ENCODE results near the gene MSH3.
"Not testable (repeated sequence)": the region's sequence is repeated elsewhere in the genome, so short reads cannot be mapped to it uniquely, and the experiment has no call there.

The MSH3 gene

DNA sequence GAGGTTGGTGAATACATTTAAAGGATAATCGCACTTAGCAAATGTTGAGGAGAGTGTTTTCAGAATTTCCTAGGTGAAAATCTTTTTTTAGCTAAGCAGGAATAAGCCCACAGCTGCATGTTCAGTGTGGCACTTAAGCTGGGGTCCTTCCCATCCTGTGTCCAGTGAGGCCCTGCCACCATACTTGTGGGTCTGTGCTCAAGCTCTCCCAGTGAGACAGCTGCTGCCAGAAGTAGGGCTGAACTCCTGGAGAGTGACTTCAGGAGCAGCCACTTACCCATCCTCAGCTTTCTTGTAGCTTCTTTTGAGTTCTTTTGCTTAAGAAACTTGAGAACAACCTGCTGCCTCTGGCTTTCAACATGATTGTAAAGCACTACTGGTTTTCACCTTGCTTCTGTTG, 110.3 kb downstream of the MSH3 start:
- H3K27me3 ChIP-seq (ENCODE audit: insufficient read depth, low read length) = no peaks in the 10 kb centered on the region
- 90% methylated on average over 1 of the region's 1 CpG for WGBS
- H3K4me3 ChIP-seq (ENCODE audit: low read length) = no peak overlapping the region

DNA sequence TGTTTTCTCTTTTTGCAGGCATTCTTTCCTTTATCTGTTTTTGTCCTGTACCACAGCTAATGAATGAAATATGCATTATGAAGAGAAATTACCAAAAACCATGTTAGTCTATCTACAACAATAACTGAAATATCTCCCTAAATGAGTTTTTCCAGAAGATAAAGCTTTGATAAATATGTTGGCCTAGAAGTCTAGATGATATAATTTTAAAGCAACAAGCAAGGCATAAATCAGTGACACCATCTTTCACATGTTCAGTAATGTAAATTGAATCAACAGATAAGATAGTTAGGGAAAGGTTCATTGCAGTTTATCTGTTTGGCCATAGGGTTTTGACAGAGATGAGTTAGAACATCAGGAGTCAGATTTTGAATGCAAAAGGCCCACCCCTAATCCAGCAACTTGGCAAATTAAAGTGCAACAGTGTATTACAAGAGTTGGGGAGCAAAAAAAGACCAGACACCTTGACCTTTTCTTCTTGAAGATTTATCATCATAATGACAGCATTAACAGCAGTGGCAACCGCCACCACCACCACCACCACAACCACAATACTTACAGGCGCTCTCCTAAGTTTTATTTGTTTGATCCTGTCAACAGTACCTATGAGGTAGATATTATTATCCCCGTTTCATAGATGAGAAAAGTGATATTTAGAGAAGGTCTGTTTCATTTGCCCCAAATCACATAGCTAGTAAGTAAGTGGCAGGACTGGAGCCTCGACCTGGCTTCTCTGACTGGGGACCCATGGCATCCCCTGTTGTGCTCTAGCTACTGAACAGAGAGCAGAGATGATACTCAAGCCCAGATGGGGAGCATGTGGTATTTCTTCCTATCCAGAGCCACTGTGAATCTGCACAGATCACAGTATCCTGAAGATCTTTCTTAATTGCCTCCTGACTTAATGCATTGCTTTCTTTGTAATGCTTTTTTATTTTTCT, 123.2 kb downstream of the MSH3 start:
- H3K9me3 ChIP-seq (ENCODE audit: insufficient read depth, low read depth, low read length) = no peaks in the 10 kb centered on the region
- H3K4me1 ChIP-seq (ENCODE audit: insufficient read depth, low read length) = peaks cover 3% of the 10 kb centered on the region; the same call in 1 of the 2 replicates
- no peak overlapping the region for H3K9ac ChIP-seq (ENCODE audit: low read depth, low read length)
- H3K27me3 ChIP-seq (ENCODE audit: insufficient read depth, low read length) = no peaks in the 10 kb centered on the region
- WGBS = 98% methylated on average over 3 of the region's 4 CpGs
- peaks cover 7% of the 10 kb centered on the region; the same call in 1 of the 2 replicates for H3K36me3 ChIP-seq (ENCODE audit: insufficient read depth, low read length)
- H3K27ac ChIP-seq (ENCODE audit: low read depth, low read length) = no peak overlapping the region
- no peak overlapping the region for H3K4me3 ChIP-seq (ENCODE audit: low read length)

More for the DNA sequence above, 110.3 kb downstream of the MSH3 start:
- Histone ChIP-seq H3K9ac (ENCODE audit: low read depth, low read length) (no peak overlapping the region), H3K4me1 (ENCODE audit: insufficient read depth, low read length) (no peaks in the 10 kb centered on the region; the same call in 1 of the 2 replicates), H3K27ac (ENCODE audit: low read depth, low read length) (no peak overlapping the region), H3K36me3 (ENCODE audit: insufficient read depth, low read length) (peaks cover 14% of the 10 kb centered on the region), H3K9me3 (ENCODE audit: insufficient read depth, low read depth, low read length) (no peaks in the 10 kb centered on the region)

DNA sequence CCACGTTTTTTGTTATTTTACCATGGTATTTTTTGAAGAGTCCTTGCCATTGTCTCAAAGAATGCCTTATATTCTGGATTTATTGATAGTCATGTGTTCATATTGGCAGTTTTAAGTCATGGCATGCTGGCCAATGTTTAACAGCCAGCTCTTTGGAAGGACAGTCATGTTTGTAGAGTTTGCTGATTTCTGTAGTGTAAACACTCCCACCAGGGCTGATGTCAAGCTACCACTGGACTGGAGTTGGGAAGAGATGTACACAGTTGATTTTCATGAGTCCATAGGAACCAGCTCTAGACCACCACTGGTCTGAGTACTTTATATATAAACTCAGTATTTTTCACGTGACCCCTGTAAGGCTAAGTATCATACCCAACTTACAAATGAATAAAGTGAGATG, 125.6 kb downstream of the MSH3 start:
- 97% methylated on average over 1 of the region's 2 CpGs for WGBS
- no peaks in the 10 kb centered on the region for H3K27me3 ChIP-seq (ENCODE audit: insufficient read depth, low read length)
- H3K4me1 ChIP-seq (ENCODE audit: insufficient read depth, low read length) = peaks cover 3% of the 10 kb centered on the region; the same call in 1 of the 2 replicates
- H3K4me3 ChIP-seq (ENCODE audit: low read length) = no peak overlapping the region
- peaks cover 12% of the 10 kb centered on the region; the same call in 1 of the 2 replicates for H3K36me3 ChIP-seq (ENCODE audit: insufficient read depth, low read length)
- H3K27ac ChIP-seq (ENCODE audit: low read depth, low read length) = no peak overlapping the region
- no peak overlapping the region for H3K9ac ChIP-seq (ENCODE audit: low read depth, low read length)
- no peaks in the 10 kb centered on the region for H3K9me3 ChIP-seq (ENCODE audit: insufficient read depth, low read depth, low read length)

DNA sequence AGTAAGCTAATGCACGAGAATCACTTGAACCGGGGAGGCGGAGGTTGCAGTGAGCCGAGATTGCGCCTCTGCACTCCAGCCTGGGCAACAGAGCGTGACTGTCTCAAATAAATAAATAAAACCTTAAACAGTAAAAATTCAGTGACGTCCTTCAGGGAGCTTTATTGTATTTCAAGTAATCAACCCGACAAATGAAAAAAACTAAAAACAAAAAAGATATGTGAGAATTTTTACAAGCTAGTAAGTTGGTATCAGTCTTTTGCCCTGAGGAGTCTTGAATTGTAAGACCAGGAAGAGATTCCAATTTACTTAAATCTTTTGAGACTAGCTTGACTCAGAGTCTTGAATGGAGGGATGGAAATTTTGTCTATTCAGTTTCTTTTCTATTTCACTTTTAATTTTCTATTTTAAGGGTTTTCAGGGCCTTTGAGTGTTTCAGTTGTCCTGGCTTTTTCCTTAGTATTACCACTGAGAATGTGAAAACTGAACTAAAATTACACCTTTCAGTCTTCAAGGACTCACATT, 126.4 kb downstream of the MSH3 start:
- no peak overlapping the region for H3K27ac ChIP-seq (ENCODE audit: low read depth, low read length)
- H3K27me3 ChIP-seq (ENCODE audit: insufficient read depth, low read length) = no peaks in the 10 kb centered on the region
- WGBS = 96% methylated on average over 6 of the region's 8 CpGs
- no peaks in the 10 kb centered on the region for H3K9me3 ChIP-seq (ENCODE audit: insufficient read depth, low read depth, low read length)
- no peak overlapping the region for H3K9ac ChIP-seq (ENCODE audit: low read depth, low read length)
- H3K36me3 ChIP-seq (ENCODE audit: insufficient read depth, low read length) = peaks cover 12% of the 10 kb centered on the region; the same call in 1 of the 2 replicates
- H3K4me3 ChIP-seq (ENCODE audit: low read length) = no peak overlapping the region
- peaks cover 3% of the 10 kb centered on the region; the same call in 1 of the 2 replicates for H3K4me1 ChIP-seq (ENCODE audit: insufficient read depth, low read length)

DNA sequence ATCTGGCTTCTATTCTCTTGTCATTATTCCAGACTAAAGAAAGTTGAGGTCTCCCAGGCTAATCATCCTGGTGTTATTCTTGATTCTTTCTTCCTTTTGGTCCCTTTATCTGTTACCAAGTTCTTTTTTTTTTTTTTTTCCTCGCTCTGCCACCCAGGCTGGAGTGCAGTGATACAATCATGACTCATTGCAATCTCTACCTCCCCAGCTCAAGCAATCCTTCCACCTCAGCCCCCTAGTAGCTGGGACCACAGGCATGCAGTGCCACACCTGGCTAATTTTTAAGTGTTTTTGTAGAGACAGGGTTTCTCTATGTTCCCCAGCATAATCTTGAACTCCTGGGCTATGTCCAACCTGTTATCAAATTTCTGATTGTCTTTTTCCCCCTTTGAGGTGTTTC, 126.9 kb downstream of the MSH3 start:
- peaks cover 12% of the 10 kb centered on the region; the same call in 1 of the 2 replicates for H3K36me3 ChIP-seq (ENCODE audit: insufficient read depth, low read length)
- H3K4me3 ChIP-seq (ENCODE audit: low read length) = no peak overlapping the region
- H3K9ac ChIP-seq (ENCODE audit: low read depth, low read length) = no peak overlapping the region
- H3K27ac ChIP-seq (ENCODE audit: low read depth, low read length) = no peak overlapping the region
- no CpG with 5 or more reads among the region's 1 CpG for WGBS
- H3K4me1 ChIP-seq (ENCODE audit: insufficient read depth, low read length) = peaks cover 3% of the 10 kb centered on the region; the same call in 1 of the 2 replicates
- H3K27me3 ChIP-seq (ENCODE audit: insufficient read depth, low read length) = no peaks in the 10 kb centered on the region
- H3K9me3 ChIP-seq (ENCODE audit: insufficient read depth, low read depth, low read length) = no peaks in the 10 kb centered on the region

DNA sequence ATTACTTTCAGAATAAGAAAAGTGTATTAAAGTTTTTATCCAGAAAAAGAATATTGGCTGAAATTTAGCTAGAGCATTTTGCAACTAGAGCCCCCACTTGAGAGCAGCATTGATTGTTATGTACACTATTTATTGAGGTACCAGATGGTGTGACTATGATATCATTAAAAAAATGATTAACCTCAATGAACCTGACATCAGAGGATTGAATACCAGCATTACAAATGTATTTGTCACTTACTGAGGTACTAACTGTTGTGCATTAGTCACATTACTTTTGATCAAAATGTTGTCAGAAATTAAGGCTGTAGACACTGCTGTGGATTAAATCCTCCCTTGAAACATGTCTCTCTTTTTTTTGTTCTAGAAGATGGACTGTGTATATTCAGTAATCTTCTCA, 128.2 kb downstream of the MSH3 start:
- no peak overlapping the region for H3K9ac ChIP-seq (ENCODE audit: low read depth, low read length)
- peaks cover 17% of the 10 kb centered on the region for H3K36me3 ChIP-seq (ENCODE audit: insufficient read depth, low read length)
- H3K27ac ChIP-seq (ENCODE audit: low read depth, low read length) = no peak overlapping the region
- H3K4me1 ChIP-seq (ENCODE audit: insufficient read depth, low read length) = peaks cover 3% of the 10 kb centered on the region; the same call in 1 of the 2 replicates
- no peaks in the 10 kb centered on the region for H3K9me3 ChIP-seq (ENCODE audit: insufficient read depth, low read depth, low read length)
- no peak overlapping the region for H3K4me3 ChIP-seq (ENCODE audit: low read length)
- no peaks in the 10 kb centered on the region for H3K27me3 ChIP-seq (ENCODE audit: insufficient read depth, low read length)

DNA sequence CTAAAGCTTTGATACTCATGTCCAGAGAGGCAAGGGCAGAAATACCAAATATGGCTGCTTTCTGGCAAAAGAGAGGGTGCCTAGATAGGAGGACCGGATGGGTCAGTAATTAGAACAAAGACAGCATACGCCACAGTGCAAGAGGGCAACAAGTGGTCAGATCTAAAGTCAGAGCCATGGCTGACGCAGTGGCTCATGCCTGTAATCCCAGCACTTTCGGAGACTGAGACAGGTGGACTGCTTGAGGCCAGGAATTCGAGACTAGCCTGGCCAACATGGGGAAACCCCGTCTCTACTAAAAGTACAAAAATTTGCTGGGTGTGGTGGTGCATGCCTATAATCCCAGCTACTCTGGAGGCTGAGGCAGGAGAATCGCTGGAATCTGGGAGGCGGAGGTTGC, 129.3 kb downstream of the MSH3 start:
- H3K4me1 ChIP-seq (ENCODE audit: insufficient read depth, low read length); H3K4me3 ChIP-seq (ENCODE audit: low read length); H3K27ac ChIP-seq (ENCODE audit: low read depth, low read length); H3K27me3 ChIP-seq (ENCODE audit: insufficient read depth, low read length); H3K9ac ChIP-seq (ENCODE audit: low read depth, low read length); H3K9me3 ChIP-seq (ENCODE audit: insufficient read depth, low read depth, low read length): not testable (repeated sequence)
- 97% methylated on average over 8 of the region's 8 CpGs for WGBS
- peaks cover 22% of the 10 kb centered on the region for H3K36me3 ChIP-seq (ENCODE audit: insufficient read depth, low read length)

DNA sequence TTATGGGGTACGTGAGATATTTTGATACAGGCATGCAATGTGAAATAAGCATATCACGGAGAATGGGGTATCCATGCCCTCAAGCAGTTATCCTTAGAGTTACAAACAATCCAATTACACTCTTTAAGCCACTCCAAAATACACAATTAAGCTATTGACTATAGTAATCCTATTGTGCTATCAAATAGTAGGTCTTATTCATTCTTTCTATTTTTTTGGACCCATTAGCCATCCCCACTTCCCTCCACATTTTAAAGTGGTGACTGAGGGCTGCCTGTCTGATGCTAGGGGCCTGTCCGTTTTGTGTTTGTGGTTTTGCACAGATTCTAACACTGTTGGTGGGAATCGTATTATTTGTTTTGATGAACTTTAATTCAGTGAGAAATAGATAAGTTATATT, 130.0 kb downstream of the MSH3 start:
- no peak overlapping the region for H3K27ac ChIP-seq (ENCODE audit: low read depth, low read length)
- no peak overlapping the region for H3K4me3 ChIP-seq (ENCODE audit: low read length)
- 97% methylated on average over 4 of the region's 4 CpGs for WGBS
- no peaks in the 10 kb centered on the region for H3K4me1 ChIP-seq (ENCODE audit: insufficient read depth, low read length)
- no peaks in the 10 kb centered on the region for H3K9me3 ChIP-seq (ENCODE audit: insufficient read depth, low read depth, low read length)
- peaks cover 26% of the 10 kb centered on the region for H3K36me3 ChIP-seq (ENCODE audit: insufficient read depth, low read length)
- no peaks in the 10 kb centered on the region for H3K27me3 ChIP-seq (ENCODE audit: insufficient read depth, low read length)
- no peak overlapping the region for H3K9ac ChIP-seq (ENCODE audit: low read depth, low read length)

DNA sequence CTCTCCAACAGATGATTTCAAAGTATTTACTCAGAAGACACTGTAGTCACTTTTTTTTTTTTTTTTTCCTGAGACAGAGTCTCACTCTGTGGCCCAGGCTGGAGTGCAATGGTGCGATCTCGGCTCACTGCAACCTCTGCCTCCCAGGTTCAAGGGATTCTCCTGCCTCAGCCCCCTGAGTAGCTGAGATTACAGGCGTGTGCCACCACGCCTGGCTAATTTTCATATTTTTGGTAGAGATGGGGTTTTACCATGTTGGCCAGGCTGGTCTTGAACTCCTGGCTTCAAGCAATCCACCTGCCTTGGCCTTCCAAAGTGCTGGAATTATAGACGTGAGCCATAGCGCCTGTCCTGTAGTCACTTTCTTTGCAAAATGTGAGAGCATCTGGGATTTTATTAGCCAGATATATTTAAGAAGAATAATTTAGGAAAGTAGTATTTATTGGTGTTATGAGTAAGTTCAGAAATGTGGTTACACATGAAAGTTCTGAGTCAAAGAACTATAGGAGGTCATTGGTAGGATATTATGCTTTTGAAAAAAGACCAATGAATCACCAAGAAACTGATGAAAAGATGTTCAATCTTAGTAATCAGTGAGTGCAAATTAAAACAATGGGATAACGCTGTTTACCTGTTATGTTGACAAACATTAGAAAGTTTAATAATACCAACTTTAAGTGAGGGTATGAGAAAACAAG, 135.0 kb downstream of the MSH3 start:
- not testable (repeated sequence) for H3K27ac ChIP-seq (ENCODE audit: low read depth, low read length); H3K9ac ChIP-seq (ENCODE audit: low read depth, low read length); H3K4me1 ChIP-seq (ENCODE audit: insufficient read depth, low read length); H3K27me3 ChIP-seq (ENCODE audit: insufficient read depth, low read length); H3K9me3 ChIP-seq (ENCODE audit: insufficient read depth, low read depth, low read length); H3K4me3 ChIP-seq (ENCODE audit: low read length)
- 94% methylated on average over 6 of the region's 7 CpGs for WGBS
- peaks cover 47% of the 10 kb centered on the region for H3K36me3 ChIP-seq (ENCODE audit: insufficient read depth, low read length)

DNA sequence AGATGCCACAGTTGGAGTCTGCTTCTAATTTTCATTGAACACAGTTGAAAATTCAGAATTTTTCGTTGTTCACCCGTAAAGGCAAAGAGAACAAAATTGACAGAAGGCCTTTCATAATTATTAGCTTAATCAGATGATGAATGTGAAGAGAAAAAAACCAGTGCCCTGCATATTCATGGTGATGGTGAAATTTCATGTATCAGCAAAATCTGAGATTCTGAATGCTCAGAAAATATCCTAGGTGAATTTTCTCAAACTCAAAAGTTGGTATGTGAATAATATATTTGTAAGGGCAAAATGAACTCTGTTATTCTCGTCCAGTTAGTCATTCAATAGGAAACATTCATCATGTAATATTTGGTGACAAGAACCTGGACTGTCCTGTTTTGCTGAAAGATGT, 136.2 kb downstream of the MSH3 start:
- Histone ChIP-seq H3K4me3 (ENCODE audit: low read length) (no peak overlapping the region), H3K4me1 (ENCODE audit: insufficient read depth, low read length) (no peaks in the 10 kb centered on the region; the same call in 1 of the 2 replicates), H3K9me3 (ENCODE audit: insufficient read depth, low read depth, low read length) (no peaks in the 10 kb centered on the region), H3K27me3 (ENCODE audit: insufficient read depth, low read length) (no peaks in the 10 kb centered on the region), H3K36me3 (ENCODE audit: insufficient read depth, low read length) (peaks cover 57% of the 10 kb centered on the region), H3K27ac (ENCODE audit: low read depth, low read length) (no peak overlapping the region), H3K9ac (ENCODE audit: low read depth, low read length) (no peak overlapping the region)
- WGBS = 81% methylated on average over 3 of the region's 3 CpGs

DNA sequence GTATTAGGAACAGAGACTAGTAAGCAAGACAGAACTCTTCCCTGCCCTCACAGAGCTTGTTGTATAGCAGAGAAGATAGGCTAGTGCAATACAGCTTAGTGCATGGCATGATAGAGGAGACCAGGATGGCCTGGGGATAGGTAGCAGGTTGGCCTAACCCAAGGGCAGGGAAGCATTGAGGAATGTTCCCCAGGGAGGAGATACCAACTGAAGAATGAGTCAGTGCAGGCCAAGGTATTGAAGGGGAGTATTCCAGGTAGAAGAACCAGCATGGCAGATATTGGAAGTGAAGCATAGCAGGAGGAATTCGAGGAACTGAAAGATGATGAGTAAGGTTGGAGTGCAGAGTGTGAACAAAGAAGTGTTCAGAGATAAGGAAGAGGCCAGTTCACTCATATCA, 138.9 kb downstream of the MSH3 start:
- Histone ChIP-seq H3K9ac (ENCODE audit: low read depth, low read length) (no peak overlapping the region), H3K36me3 (ENCODE audit: insufficient read depth, low read length) (peaks cover 52% of the 10 kb centered on the region), H3K4me1 (ENCODE audit: insufficient read depth, low read length) (no peaks in the 10 kb centered on the region; the same call in 1 of the 2 replicates), H3K27ac (ENCODE audit: low read depth, low read length) (no peak overlapping the region), H3K4me3 (ENCODE audit: low read length) (no peak overlapping the region), H3K9me3 (ENCODE audit: insufficient read depth, low read depth, low read length) (no peaks in the 10 kb centered on the region), H3K27me3 (ENCODE audit: insufficient read depth, low read length) (no peaks in the 10 kb centered on the region)
- WGBS = 91% methylated on average over 1 of the region's 1 CpG
